Right lobe of liver (tissue), 6 donors: ENCODE results near the gene NPM1. TPM values are rescaled to one million over a fixed set of nuclear protein-coding genes. Genes with fewer than 3 reads are reported as not detected.

Experiments
- ATAC-seq, 4 donors: fragments of 200-7000 bp; cut with Tn5 transposase; one replicate each; pipeline ENCODE4 v1.9.1; 2020; ENCODE audit warnings: mild to moderate bottlenecking in 4 of 4, moderate library complexity in 4 of 4
- DNase-seq, 3 donors: peaks; one replicate each; pipeline ENCODE4 v3.0.0-alpha.2; 2020
- H3K27ac ChIP-seq, 3 donors: fragments of 200-600 bp; one replicate each; pipeline ENCODE4 v1.8.0; 2022
- H3K27me3 ChIP-seq, 2 donors: fragments of 200-600 bp; one replicate each; pipeline ENCODE4 v1.8.0; 2022
- H3K36me3 ChIP-seq, 4 donors: fragments of 200-600 bp; sonication (generic) in 1 of 4; one replicate each; pipeline versions ENCODE4 v1.5.1 to v1.8.0; 2017 to 2022; ENCODE audit warnings: control low read depth in 1 of 4
- H3K4me1 ChIP-seq, 4 donors: fragments of 200-600 bp; sonication (generic) in 1 of 4; one replicate each; pipeline versions ENCODE4 v1.5.1 to v1.8.0; 2017 to 2022; ENCODE audit warnings: control low read depth in 1 of 4
- H3K4me3 ChIP-seq, 3 donors: fragments of 200-600 bp; one replicate each; pipeline ENCODE4 v1.8.0; 2022
- H3K9me3 ChIP-seq, 4 donors: fragments of 200-600 bp; sonication (generic) in 1 of 4; one replicate each; pipeline versions ENCODE4 v1.5.1 to v1.8.0; 2017 to 2022; ENCODE audit warnings: control low read depth in 1 of 4
- CTCF ChIP-seq, 4 donors: fragments of 200-600 bp in 3 of 4; fragments of 450-650 bp in 1 of 4; IDR thresholded peaks; one replicate each; pipeline versions ENCODE4 v1.5.1 to v1.8.0; 2016 to 2022; ENCODE audit warnings: antibody characterized with exemption in 4 of 4, mild to moderate bottlenecking in 2 of 4
- POLR2A ChIP-seq: fragments of 450-650 bp; IDR thresholded peaks from one replicate; pipeline ENCODE4 v1.6.1; 2017; ENCODE audit warnings: antibody characterized with exemption, mild to moderate bottlenecking
- WGBS: methylation state at CpG from one replicate; pipeline ENCODE4 v1.1.6; 2018; ENCODE audit warnings: low coverage, low lambda C conversion rate; ENCODE audit not compliant: insufficient coverage; ENCODE audit errors: missing lambda C conversion rate; 5-methylcytosine and 5-hydroxymethylcytosine counted together
- intact Hi-C, 2 donors: fragments of 100-400 bp; cut with DNase I; formaldehyde crosslinking; loops; one replicate each; pipeline versions ENCODE4 v1.11.2 to v1.14.1; 2022
- total RNA-seq, 6 experiments: library from RNA; depleted of rRNA in 2 of 6; stranded (reverse); fragments of >200 nt in 2 of 6; fragmentation: NEBNext Ultra II Directional in 3 of 6; extraction: Animal tissue kit (Norgen Biotek cat#: 25700) in 3 of 6; gene quantifications; one replicate each; pipeline versions ENCODE4 v1.1.0 to v1.2.4, GENCODE V29; 2016 to 2023
- donor health status: DM: no; HTN: yes; CAD: no.
- donor health status: DM: no; HTN: no; CAD: no.
- donor health status: DM: no; HTN: no; CAD: no.
- donor health status: DM: no; HTN: yes; CAD: no.
- donor health status: DM: no; HTN: yes; CAD: no.

NPM1 gene
- total RNA-seq, 6 experiments from 2014 or later = 196 to 310 (median 258) TPM

- no peak overlapping the region for H3K4me3 ChIP-seq
- H3K27me3 ChIP-seq = peaks cover 0 to 10% of the 10 kb centered on the region in 2 donors
- peaks cover 0 to 10% (median 4%) of the 10 kb centered on the region in 4 donors for H3K36me3 ChIP-seq
- H3K4me1 ChIP-seq = peaks cover 0 to 27% (median 10%) of the 10 kb centered on the region in 4 donors
- WGBS = 79% methylated on average over 10 of the region's 11 CpGs
- no peaks in the 10 kb centered on the region for H3K9me3 ChIP-seq
- ATAC-seq = no peak
- H3K27ac ChIP-seq = no peak overlapping the region
- no peak for DNase-seq
- intact Hi-C loops = loop anchor here in 1 of 2 donors (10.0 kb wide), 1 partner anchor 488 kb away; no protein-coding TSS in a partner anchor
- no peak for TF ChIP-seq CTCF (IDR thresholded peaks at IDR 0.05)
- no peak for TF ChIP-seq POLR2A
Observed at GRCh38 chr5:171416160-171417049, 28.8 kb downstream of the NPM1 start.

GRCh38 chr5:171418316-171418981 lies 30.8 kb downstream of the NPM1 start:
- 18% methylated on average over 17 of the region's 26 CpGs for WGBS
- peak; percentile 95 to 97 (median 96) for ATAC-seq
- peak; percentile 81 to 92 (median 86) for TF ChIP-seq CTCF (IDR thresholded peaks at IDR 0.05)
- no peak for TF ChIP-seq POLR2A
- Histone ChIP-seq H3K27me3 (peaks cover 0 to 10% of the 10 kb centered on the region in 2 donors), H3K27ac (no peak overlapping the region), H3K9me3 (no peaks in the 10 kb centered on the region), H3K36me3 (no peaks in the 10 kb centered on the region), H3K4me3 (peak overlapping the region in 1 of 3 donors; percentile 37), H3K4me1 (peaks cover 0 to 27% (median 10%) of the 10 kb centered on the region in 4 donors)
- intact Hi-C loops = loop anchor here in 1 of 2 donors (10.0 kb wide), 1 partner anchor 486 kb away; no protein-coding TSS in a partner anchor
- DNase-seq = peak; percentile 76 to 81 (median 80)

- DNase-seq (no peak), ATAC-seq (peak; percentile 8 to 33 (median 30))
- Histone ChIP-seq H3K27ac (no peak within 1 kb of the TSS), H3K4me3 (peak within 1 kb of the TSS in 1 of 3 donors; percentile 37), H3K9me3 (no peaks in the 10 kb centered on the region), H3K4me1 (peaks cover 0 to 27% (median 10%) of the 10 kb centered on the region in 4 donors), H3K36me3 (no peaks in the 10 kb centered on the region), H3K27me3 (peaks cover 0 to 10% of the 10 kb centered on the region in 2 donors)
- TF ChIP-seq POLR2A (no peak), CTCF (IDR thresholded peaks at IDR 0.05) (peak in 3 of 4 donors; percentile 1 to 19 (median 14))
- intact Hi-C loops = loop anchor here in 1 of 2 donors (10.0 kb wide), 1 partner anchor 486 kb away; no protein-coding TSS in a partner anchor
- 0% methylated on average over 3 of the region's 74 CpGs for WGBS
Observed at GRCh38 chr5:171418982-171419687, 31.5 kb downstream of the NPM1 start, which contains the start of gene FGF18. FGF18 (plus strand) TSS chr5:171419647; CDS start chr5:171420200, 553 bp downstream.
